ENCODE data around the gene CCDC102A.
"Not testable (repeated sequence)": the region's sequence is repeated elsewhere in the genome, so short reads cannot be mapped to it uniquely, and the experiment has no call there.

CCDC102A gene

DNA sequence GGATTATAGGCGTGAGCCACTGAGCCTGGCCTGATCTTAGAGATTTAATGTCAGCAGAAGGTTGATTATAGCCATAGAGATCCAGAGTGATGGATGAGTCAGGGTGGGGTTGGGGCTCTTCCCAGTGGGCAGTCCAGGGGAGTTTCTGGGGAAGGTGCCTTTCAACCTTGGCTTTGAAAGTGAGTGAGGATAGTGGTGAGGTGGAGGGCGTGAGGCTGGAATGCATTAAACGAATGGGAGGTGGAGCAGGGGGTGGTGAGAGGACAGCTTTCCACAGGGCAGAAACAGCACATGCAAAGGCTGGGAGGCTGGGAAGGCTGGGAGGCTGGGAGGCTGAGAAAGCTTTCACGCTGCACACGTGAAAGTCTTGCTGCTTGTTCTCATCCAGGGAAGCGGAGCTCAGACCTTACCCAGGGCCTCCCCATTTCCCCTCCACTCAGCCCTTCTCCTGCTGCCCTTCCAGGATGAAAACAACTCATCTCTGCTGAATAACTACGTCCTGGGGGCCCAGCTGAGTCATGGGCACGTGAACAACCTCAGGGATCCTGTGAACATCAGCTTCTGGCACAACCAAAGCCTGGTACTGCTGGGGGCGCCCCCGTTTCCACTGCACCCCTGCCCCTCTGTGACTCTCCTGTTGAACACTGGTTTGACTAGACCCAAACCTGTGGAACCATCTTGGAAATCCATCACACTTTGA, 28.4 kb upstream of the CCDC102A start:
- no peak for DNase-seq

- no peak for DNase-seq
Measured at GRCh38 chr16:57563761-57564160, 27.4 kb upstream of the CCDC102A start.

- DNase-seq: no peak
Measured at GRCh38 chr16:57563487-57563750, 27.0 kb upstream of the CCDC102A start.

GRCh38 chr16:57562669-57563486, 26.5 kb upstream of the CCDC102A start:
- no peak for DNase-seq

- DNase-seq: no peak
Measured at GRCh38 chr16:57562066-57562465, 25.7 kb upstream of the CCDC102A start.

DNA sequence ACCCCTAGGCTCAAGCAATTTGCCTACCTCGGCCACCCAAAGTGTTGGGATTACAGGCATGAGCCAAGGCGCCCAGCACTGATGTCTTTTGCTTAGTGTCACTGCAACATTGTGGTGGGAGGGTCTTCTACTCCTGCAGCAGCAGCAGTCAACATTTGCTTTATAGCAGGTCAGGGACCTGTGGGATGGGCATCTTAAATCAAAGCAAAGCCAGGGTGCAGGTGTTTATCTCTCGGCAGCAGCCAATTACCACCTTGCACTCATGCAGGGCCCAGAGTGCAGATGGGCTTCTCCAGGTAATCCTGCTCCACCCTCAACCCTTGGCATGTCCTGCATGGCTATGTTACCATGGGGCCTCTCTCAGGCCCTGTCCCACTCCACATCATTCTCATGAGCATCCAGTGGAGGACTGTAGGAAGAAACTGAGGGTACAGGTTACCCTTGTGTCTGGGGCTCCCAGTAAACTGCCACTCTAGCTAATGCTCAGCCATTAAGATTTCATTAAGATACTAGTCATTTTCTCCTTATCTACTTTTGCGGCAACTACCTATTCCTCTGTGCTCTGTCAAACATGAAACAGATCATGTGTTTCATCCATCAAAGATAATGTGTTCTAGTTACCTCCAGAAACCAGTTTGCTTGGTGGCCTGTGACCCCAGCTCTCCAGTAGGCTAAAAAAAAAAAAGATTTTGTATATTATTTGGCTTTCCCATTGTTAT, 22.9 kb upstream of the CCDC102A start:
- DNase-seq: no peak

- DNase-seq: no peak
Measured at GRCh38 chr16:57556941-57557541, 20.7 kb upstream of the CCDC102A start.

DNA sequence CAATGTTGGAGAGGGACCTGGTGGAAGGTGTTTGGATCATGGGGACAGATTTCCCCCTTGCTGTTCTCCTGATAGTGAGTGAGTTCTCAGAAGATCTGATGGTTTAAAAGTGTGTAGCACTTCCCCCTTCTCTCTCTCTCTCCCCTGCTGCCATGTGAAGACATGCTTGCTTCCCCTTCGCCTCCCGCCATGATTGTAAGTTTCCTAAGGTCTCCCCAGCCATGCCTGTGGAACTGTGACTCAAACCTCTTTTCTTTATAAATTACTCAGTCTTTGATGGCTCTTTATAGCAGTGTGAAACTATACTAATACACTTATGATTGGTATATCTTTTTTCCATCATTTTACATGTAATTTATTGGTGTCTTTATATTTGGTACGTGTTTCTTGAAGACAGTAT, 19.5 kb upstream of the CCDC102A start:
- no peak for DNase-seq

- DNase-seq: no peak
Measured at GRCh38 chr16:57551057-57551456, 14.7 kb upstream of the CCDC102A start.

DNA sequence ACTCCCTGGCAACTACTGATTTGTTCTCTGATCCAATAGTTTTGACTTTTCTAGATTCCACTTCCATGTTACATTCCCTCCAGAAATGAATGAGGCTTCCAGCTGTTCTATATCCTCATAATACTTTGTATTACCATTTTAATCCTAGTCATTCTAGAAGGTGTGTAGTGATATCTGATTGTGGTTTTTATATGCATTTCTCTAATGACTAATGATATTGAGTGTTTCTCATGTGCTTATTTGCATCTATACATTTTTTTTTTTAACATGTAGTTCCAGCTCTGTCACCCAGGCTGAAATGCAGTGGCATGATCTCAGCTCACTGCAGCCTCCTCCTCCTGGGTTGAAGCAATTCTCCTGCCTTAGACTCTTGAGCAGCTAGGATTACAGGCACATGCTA, 13.4 kb upstream of the CCDC102A start:
- no peak for DNase-seq

- DNase-seq: no peak
Measured at GRCh38 chr16:57548408-57548807, 12.0 kb upstream of the CCDC102A start.

DNA sequence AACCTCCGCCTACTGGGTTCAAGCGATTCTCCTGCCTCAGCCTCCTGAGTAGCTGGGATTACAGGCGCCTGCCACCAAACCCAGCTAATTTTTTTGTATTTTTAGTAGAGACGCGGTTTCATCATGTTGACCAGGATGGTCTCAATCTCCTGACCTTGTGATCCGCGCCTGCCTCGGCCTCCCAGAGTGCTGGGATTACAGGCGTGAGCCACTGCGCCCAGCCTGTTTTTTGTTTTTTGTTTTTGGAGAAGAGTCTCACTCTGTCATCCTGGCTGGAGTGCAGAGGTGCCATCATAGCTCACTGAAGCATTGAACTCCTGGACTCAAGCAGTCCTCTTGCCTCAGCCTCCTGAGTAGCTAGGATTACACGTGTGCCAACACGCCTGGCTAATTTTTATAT, 11.2 kb upstream of the CCDC102A start:
- DNase-seq: not testable (repeated sequence)

DNA sequence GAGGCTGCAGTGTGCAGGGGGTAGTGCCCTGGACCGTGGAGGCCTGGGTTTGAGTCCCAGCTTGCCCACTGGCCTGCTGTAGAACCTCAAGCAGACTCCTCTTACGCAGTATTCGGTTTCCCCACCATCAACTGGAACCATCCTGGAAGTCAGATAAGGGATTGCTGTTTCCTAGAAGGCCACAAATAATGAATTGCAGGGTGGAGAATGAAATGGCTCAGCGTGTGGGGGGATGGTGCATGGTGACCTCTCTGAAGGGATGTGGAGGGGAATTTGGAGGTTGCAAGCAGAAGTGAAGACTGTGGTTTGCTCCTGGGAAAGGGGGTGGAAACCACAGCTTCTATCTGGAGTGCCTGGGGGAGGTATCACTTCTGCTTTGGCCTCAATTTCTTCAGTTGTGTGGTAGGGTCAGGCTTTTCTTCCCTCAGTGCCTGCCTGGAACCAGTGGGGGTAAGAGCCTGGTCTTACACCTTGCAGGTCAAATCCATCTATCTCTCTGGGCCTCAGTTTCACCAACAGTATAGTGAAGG, 7.8 kb upstream of the CCDC102A start:
- no peak for DNase-seq

DNA sequence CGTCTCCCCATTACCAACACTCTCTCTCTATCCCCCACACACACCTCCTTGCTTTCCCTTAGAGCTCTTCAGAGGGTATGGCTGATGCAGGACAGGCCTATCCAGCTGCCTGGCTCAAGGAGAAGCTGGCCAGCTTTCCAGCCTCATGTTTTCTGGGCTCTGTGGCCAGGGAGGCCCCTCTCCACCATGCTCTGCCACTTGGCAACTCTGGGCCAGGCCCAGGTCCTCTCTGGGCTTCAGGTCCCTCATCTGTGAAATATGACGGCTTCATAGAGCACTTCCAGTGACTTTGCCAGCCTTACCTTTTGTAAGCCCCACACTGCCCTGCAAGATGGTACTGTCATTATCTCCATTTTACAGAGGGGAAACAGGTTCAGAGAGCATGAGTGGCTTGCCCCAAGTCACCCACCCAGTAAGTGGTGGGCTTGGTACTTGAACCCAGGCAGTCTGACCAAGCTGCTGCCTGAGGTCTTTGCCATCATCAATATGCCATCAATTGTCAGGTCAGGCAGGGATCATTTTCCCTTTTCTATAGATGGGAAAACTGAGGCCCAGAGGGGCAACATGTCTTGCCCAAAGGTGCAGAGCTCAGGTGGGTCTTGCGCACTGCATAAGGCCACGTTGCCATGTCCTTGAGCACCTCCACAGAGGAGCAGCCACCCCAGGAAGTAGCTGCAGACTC, 5.5 kb upstream of the CCDC102A start:
- no peak for DNase-seq

DNA sequence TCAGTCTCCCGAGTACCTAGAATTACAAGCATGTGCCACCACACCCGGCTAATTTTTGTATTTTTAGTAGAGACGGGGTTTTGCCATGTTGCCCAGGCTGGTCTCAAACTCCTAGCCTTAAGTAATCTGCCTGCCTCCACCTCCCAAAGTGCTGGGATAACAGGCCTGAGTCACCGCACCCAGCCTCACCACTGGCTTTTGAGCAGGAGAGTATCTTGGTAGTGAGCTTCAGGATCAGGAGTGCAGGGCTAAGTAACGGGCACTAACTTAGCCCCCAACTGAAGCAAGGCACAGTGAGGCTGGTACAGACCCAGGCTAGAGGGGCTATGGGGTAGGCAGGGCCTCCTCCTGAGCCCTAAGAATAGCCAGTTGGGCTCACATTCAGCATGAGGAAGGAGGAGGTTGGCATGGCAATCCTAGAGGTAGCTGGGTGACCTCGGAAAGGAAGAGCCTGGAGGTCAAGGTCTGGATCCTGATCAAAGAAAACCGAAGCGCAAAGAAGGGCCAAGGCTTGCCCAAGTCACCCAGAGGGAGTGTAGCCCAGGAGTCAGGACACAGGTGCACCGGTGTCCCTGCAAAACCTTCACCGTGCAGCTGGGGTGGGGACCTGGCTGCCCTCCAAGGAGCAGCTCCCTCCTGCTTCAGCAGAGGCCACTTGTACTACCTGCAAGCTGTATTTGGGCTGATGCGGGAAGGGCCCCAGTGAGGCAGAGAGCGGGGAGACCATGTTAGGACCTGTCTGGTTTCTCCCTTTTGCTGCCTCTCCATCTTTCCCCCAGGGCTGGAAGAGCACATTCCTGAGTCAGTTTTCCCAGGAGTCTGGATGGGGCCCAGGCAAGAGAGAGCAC, 4.8 kb upstream of the CCDC102A start:
- DNase-seq: no peak

DNA sequence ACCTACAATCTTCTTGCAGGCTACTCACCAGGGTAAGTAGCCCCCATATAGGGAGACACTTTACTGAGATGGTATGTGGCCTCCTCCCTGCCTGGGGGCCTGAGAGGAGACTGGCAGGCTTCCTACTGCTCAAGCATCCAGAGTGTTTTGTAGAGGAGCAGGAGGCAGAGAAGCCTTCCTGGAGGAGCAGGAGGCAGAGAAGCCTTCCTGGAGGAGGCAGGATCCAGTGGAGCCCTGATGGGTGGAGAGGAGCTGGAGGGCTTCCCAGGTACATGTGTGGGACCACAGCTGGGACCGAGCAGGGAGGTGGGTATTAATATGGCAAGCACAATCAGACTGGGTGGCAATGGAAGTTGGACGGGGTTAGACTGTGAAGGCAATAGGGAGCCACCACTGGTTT, 4.0 kb upstream of the CCDC102A start:
- no peak for DNase-seq

GRCh38 chr16:57539072-57539796, 2.9 kb upstream of the CCDC102A start:
- DNase-seq: no peak

GRCh38 chr16:57538235-57538721, 1.9 kb upstream of the CCDC102A start:
- no peak for DNase-seq

DNA sequence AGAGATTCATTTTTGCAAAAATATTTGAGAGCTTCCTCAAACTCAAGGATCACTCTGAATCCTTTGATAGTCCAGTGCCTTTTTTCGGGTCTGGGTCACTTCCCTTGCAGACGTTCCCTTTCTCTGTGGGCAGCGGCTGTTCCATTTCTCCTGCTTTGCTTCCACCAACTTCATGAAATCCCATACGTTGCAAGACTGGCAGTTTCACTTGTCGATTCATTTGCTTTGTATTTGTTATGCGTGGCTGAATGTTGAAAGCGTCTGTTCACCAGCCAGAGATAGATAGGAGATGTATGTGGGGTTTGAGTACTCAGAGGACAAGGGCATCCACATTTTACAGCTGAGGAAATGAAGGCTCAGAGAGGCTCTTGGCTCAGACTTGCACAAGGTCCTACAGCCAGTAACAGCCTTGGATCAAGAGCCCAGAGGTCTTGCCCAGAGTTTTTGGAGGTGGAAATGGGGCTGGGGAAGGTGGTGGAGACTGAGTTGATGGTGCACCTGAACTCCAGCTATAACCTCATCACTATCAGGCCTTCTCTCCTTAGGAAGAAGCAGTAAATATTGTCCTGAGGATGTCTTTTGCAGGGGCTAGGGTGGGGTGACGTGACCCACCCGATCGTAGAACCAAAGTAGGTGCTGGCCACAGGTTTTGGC, 1.3 kb upstream of the CCDC102A start:
- no peak for DNase-seq

- DNase-seq: no peak
Measured at GRCh38 chr16:57537194-57537505, 779 bp upstream of the CCDC102A start.
